Measurements from ENCODE around the gene CFD. TPM values are rescaled to one million over a fixed set of nuclear protein-coding genes. Genes with fewer than 3 reads are reported as not detected.

Gene CFD
- total RNA-seq, 1 donor from 2014 or later, result 162 TPM

DNA sequence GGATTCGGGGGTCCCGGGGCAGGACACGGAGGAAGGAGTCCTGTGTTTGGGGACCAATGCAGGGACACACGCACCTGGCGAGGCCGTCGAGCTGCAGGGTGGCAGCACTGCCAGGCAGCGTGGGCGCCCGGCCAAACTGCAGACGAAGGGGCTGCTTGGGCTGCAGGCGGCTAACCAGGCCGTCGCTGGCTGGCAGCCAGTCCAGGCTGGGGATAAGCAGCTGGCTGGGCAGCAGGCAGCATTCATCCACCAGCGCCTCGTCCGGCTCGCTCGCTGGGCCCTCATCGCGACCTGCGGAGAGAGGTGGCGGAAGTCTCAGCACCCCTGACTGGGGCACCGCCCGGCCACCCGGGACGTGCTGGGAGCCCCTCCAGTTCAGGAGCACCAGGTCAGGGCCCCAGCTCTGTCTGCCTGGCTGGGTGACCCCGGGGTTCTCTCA is 11.5 kb downstream of the CFD start:
- no peaks in the 10 kb centered on the region for H3K9me3 Mint-ChIP-seq (ENCODE audit: unreplicated experiment)
- H3K27ac Mint-ChIP-seq (ENCODE audit: unreplicated experiment), result peak overlapping the region; percentile 38
- no peak overlapping the region for H3K4me3 Mint-ChIP-seq (ENCODE audit: unreplicated experiment)
- TF ChIP-seq, protein P1, sequence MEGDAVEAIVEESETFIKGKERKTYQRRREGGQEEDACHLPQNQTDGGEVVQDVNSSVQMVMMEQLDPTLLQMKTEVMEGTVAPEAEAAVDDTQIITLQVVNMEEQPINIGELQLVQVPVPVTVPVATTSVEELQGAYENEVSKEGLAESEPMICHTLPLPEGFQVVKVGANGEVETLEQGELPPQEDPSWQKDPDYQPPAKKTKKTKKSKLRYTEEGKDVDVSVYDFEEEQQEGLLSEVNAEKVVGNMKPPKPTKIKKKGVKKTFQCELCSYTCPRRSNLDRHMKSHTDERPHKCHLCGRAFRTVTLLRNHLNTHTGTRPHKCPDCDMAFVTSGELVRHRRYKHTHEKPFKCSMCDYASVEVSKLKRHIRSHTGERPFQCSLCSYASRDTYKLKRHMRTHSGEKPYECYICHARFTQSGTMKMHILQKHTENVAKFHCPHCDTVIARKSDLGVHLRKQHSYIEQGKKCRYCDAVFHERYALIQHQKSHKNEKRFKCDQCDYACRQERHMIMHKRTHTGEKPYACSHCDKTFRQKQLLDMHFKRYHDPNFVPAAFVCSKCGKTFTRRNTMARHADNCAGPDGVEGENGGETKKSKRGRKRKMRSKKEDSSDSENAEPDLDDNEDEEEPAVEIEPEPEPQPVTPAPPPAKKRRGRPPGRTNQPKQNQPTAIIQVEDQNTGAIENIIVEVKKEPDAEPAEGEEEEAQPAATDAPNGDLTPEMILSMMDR (IDR thresholded peaks at IDR 0.05), result no peak
- no peaks in the 10 kb centered on the region for H3K27me3 Mint-ChIP-seq (ENCODE audit: unreplicated experiment)
- peak; percentile 89 for DNase-seq (ENCODE audit: extremely low spot score, unreplicated experiment)
- peaks cover 55% of the 10 kb centered on the region for H3K4me1 Mint-ChIP-seq (ENCODE audit: unreplicated experiment)
- peaks cover 17% of the 10 kb centered on the region for H3K36me3 Mint-ChIP-seq (ENCODE audit: unreplicated experiment)

- H3K9me3 Mint-ChIP-seq (ENCODE audit: unreplicated experiment), result no peaks in the 10 kb centered on the region
- peaks cover 52% of the 10 kb centered on the region for H3K4me1 Mint-ChIP-seq (ENCODE audit: unreplicated experiment)
- peaks cover 20% of the 10 kb centered on the region for H3K36me3 Mint-ChIP-seq (ENCODE audit: unreplicated experiment)
- H3K4me3 Mint-ChIP-seq (ENCODE audit: unreplicated experiment), result no peak overlapping the region
- peak; percentile 83 for DNase-seq (ENCODE audit: extremely low spot score, unreplicated experiment)
- no peaks in the 10 kb centered on the region for H3K27me3 Mint-ChIP-seq (ENCODE audit: unreplicated experiment)
- TF ChIP-seq, protein P1 (IDR thresholded peaks at IDR 0.05), result no peak
- H3K27ac Mint-ChIP-seq (ENCODE audit: unreplicated experiment), result peak overlapping the region; percentile 85
Observed at GRCh38 chr19:871446-872265, 12.2 kb downstream of the CFD start.

- H3K4me3 Mint-ChIP-seq (ENCODE audit: unreplicated experiment), result no peak overlapping the region
- peaks cover 46% of the 10 kb centered on the region for H3K4me1 Mint-ChIP-seq (ENCODE audit: unreplicated experiment)
- peak overlapping the region; percentile 73 for H3K27ac Mint-ChIP-seq (ENCODE audit: unreplicated experiment)
- no peaks in the 10 kb centered on the region for H3K9me3 Mint-ChIP-seq (ENCODE audit: unreplicated experiment)
- DNase-seq (ENCODE audit: extremely low spot score, unreplicated experiment), result peak; percentile 88
- no peaks in the 10 kb centered on the region for H3K27me3 Mint-ChIP-seq (ENCODE audit: unreplicated experiment)
- TF ChIP-seq, protein P1 (IDR thresholded peaks at IDR 0.05), result no peak
- H3K36me3 Mint-ChIP-seq (ENCODE audit: unreplicated experiment), result peaks cover 19% of the 10 kb centered on the region
Observed at GRCh38 chr19:872266-872951, 12.9 kb downstream of the CFD start.

- Mint-ChIP-seq H3K4me1 (ENCODE audit: unreplicated experiment) (peaks cover 39% of the 10 kb centered on the region), H3K27me3 (ENCODE audit: unreplicated experiment) (no peaks in the 10 kb centered on the region), H3K36me3 (ENCODE audit: unreplicated experiment) (peaks cover 16% of the 10 kb centered on the region), H3K4me3 (ENCODE audit: unreplicated experiment) (no peak overlapping the region), H3K9me3 (ENCODE audit: unreplicated experiment) (no peaks in the 10 kb centered on the region), H3K27ac (ENCODE audit: unreplicated experiment) (no peak overlapping the region)
- TF ChIP-seq, protein P1 (IDR thresholded peaks at IDR 0.05), result no peak
- no peak for DNase-seq (ENCODE audit: extremely low spot score, unreplicated experiment)
Observed at GRCh38 chr19:873084-873483, 13.6 kb downstream of the CFD start.

- Mint-ChIP-seq H3K4me3 (ENCODE audit: unreplicated experiment) (no peak overlapping the region), H3K4me1 (ENCODE audit: unreplicated experiment) (peaks cover 34% of the 10 kb centered on the region), H3K9me3 (ENCODE audit: unreplicated experiment) (no peaks in the 10 kb centered on the region), H3K36me3 (ENCODE audit: unreplicated experiment) (peaks cover 14% of the 10 kb centered on the region), H3K27me3 (ENCODE audit: unreplicated experiment) (no peaks in the 10 kb centered on the region), H3K27ac (ENCODE audit: unreplicated experiment) (no peak overlapping the region)
- TF ChIP-seq, protein P1 (IDR thresholded peaks at IDR 0.05), result no peak
- DNase-seq (ENCODE audit: extremely low spot score, unreplicated experiment), result no peak
Observed at GRCh38 chr19:873561-874041, 14.1 kb downstream of the CFD start.

Measured in osteocyte (in vitro differentiated cells).